ENCODE results near the gene GPR15. TPM values are rescaled to one million over a fixed set of nuclear protein-coding genes. Genes with fewer than 3 reads are reported as not detected.

GPR15 gene
- 10 to 100 TPM; 14.2 to 14.9 TPM for total RNA-seq

DNA sequence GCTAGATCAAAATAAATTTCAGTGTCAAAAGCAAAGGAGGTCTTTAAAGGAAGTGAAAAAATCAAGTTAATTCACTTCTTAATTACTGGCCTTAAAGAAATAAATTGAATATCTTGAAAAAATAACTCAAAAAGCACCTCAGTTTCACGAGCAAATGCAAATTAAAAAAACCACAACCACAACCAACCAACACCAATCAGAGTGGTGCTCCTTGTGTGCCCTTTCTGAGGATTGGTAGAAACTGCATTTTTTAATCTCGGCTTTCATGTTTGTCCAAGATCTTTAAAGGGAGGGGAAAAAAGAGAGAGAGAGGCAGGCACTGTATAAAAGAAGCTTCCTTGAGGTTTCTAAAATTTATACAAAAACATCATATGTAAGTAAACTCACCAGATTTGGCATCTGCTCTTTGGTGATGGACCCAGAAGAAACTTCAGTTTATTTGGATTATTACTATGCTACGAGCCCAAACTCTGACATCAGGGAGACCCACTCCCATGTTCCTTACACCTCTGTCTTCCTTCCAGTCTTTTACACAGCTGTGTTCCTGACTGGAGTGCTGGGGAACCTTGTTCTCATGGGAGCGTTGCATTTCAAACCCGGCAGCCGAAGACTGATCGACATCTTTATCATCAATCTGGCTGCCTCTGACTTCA lies at the start of gene GPR15:
TSS of gene GPR15 (plus strand) at position 357 of the 653 bp plus-strand sequence. CDS start at position 413, 56 bp downstream.

DNA sequence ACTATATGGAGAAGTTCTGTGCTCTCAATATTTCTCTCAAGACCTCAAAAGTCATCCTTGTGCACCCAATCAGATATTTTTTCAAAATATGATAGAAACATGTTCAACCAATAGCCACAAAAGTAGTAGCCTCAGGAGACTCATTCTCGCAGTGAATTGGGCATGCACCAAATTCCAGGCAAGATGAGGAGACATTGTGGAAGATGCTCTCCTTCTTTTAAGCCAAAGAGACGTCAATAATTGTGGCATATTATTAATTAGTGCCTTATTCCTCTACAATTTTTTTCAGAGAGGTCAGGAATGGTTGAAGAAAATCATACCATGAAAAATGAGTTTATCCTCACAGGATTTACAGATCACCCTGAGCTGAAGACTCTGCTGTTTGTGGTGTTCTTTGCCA lies 34.4 kb upstream of the GPR15 start, which contains the start of gene OR5K2:
TSS of gene OR5K2 (plus strand) at position 301 of the 400 bp plus-strand sequence. CDS start at position 301, 0 bp downstream.

GRCh38 chr3:98522544-98523281 lies 9.1 kb upstream of the GPR15 start, which contains the start of gene CLDND1:
Gene CLDND1 (minus strand): TSS chr3:98522902. CDS start chr3:98521424, 1,478 bp downstream.

Other genes with a start within 250 kb of the GPR15 start
- not detected for gene OR5H2, start 249.5 kb upstream of the GPR15 start, total RNA-seq
- gene OR5K4, start 178.1 kb upstream of the GPR15 start, total RNA-seq, result not detected
- gene OR5K3, start 141.3 kb upstream of the GPR15 start, total RNA-seq, result not detected
- gene OR5K1, start 68.8 kb upstream of the GPR15 start, total RNA-seq, result not detected
- gene OR5K2, start 34.3 kb upstream of the GPR15 start, total RNA-seq, result not detected
- gene CLDND1, start 9.1 kb upstream of the GPR15 start, total RNA-seq, result 100 to 1,000 TPM; 377 to 383 TPM
- gene CPOX, start 61.6 kb downstream of the GPR15 start, total RNA-seq, result 10 to 100 TPM; 60.3 to 63.1 TPM
- gene ST3GAL6, start 231.4 kb downstream of the GPR15 start, total RNA-seq, result under 1 TPM in 1 of 2 experiments, not detected in 1; 0.10 TPM